ENCODE data around the gene CXCR4.

The CXCR4 gene

DNA sequence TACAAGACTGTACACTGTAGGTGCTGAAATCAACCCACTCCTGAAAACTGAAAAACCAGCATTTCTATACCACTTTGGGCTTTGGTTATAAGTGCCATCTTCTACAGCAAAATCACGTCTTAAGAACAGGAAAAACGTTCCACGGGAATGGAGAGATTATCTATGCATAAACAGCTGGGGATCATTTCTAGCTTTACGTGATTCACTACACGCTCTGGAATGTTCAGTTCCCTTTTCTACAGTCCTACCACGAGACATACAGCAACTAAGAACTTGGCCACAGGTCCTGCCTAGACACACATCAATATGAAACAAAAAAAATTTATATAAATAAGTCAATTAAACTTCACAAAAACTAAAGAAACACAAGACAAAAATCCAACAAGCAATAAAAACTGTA, 3.6 kb downstream of the CXCR4 start:
- H3K27ac ChIP-seq (ENCODE audit: low read length) = no peak overlapping the region
- peaks cover 59% of the 10 kb centered on the region for H3K27me3 ChIP-seq (ENCODE audit: low read depth, low read length)
- H4K20me1 ChIP-seq (ENCODE audit: insufficient read depth, low read length) = peaks cover 15% of the 10 kb centered on the region; the same call in 1 of the 2 replicates
- H3K4me1 ChIP-seq (ENCODE audit: low read length) = peaks cover 39% of the 10 kb centered on the region
- peak overlapping the region; percentile 38 for H3K4me2 ChIP-seq (ENCODE audit: low read length)
- TF ChIP-seq, protein P1, sequence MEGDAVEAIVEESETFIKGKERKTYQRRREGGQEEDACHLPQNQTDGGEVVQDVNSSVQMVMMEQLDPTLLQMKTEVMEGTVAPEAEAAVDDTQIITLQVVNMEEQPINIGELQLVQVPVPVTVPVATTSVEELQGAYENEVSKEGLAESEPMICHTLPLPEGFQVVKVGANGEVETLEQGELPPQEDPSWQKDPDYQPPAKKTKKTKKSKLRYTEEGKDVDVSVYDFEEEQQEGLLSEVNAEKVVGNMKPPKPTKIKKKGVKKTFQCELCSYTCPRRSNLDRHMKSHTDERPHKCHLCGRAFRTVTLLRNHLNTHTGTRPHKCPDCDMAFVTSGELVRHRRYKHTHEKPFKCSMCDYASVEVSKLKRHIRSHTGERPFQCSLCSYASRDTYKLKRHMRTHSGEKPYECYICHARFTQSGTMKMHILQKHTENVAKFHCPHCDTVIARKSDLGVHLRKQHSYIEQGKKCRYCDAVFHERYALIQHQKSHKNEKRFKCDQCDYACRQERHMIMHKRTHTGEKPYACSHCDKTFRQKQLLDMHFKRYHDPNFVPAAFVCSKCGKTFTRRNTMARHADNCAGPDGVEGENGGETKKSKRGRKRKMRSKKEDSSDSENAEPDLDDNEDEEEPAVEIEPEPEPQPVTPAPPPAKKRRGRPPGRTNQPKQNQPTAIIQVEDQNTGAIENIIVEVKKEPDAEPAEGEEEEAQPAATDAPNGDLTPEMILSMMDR (IDR thresholded peaks at IDR 0.05; ENCODE audit: low read depth, low read length) = no peak
- TF ChIP-seq EZH2phosphoT487 (IDR thresholded peaks at IDR 0.05; ENCODE audit: low read depth) = no peak
- no peak overlapping the region for H3K9ac ChIP-seq (ENCODE audit: low read length)
- H3K36me3 ChIP-seq (replicated peaks; ENCODE audit: low read depth, low read length) = peaks cover 29% of the 10 kb centered on the region
- no peaks in the 10 kb centered on the region for H3K9me3 ChIP-seq (ENCODE audit: insufficient read depth, low read length)
- peaks cover 27% of the 10 kb centered on the region; the same call in 1 of the 2 replicates for H3K79me2 ChIP-seq (ENCODE audit: low read length)
- H3K4me3 ChIP-seq (ENCODE audit: low read length) = peak overlapping the region; percentile 13; the same call in 1 of the 2 replicates
- H2AFZ ChIP-seq (ENCODE audit: low read depth, low read length) = no peak overlapping the region

DNA sequence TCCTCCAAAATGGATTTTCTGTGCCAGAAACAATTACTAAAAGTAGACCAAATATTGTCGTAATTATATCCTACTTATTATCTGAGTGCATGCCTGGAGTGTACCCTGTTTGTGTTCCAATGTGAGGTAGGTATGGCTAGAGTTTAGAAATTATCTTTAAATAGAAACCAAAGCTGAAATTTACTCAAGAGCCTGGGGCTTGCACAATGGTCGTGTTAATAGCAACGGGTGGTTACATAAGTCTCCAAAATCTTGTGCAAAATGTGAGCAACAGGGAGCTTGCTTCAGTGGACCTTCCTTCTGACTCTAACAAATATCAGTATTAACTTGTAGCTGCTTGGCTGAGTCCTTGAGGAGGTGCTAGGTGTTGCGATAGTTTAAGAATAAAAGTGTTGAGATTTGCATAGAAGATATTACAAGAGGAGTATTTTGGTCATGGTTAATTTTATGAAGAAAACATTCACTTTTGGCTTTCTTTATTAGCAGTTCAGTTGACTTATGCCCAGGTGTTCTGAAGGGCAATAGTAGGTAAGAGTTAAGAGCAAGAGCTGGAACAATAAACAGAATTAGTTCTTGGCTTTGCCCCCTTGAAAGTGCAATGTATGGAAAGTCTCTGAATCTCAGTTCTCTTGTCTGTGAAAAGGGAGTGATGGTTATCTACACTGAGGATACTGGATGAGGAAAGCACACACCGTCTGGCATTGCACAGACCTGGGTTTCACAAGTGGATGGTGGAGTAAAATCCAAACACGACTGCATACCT, 4.6 kb downstream of the CXCR4 start:
- H3K27me3 ChIP-seq (ENCODE audit: low read depth, low read length) = peaks cover 68% of the 10 kb centered on the region
- no peaks in the 10 kb centered on the region for H3K9me3 ChIP-seq (ENCODE audit: insufficient read depth, low read length)
- no peak overlapping the region for H3K27ac ChIP-seq (ENCODE audit: low read length)
- H3K4me1 ChIP-seq (ENCODE audit: low read length) = peaks cover 39% of the 10 kb centered on the region
- peaks cover 15% of the 10 kb centered on the region; the same call in 1 of the 2 replicates for H4K20me1 ChIP-seq (ENCODE audit: insufficient read depth, low read length)
- H3K36me3 ChIP-seq (replicated peaks; ENCODE audit: low read depth, low read length) = peaks cover 29% of the 10 kb centered on the region
- H3K79me2 ChIP-seq (ENCODE audit: low read length) = peaks cover 27% of the 10 kb centered on the region; the same call in 1 of the 2 replicates
- TF ChIP-seq, protein P1 (IDR thresholded peaks at IDR 0.05; ENCODE audit: low read depth, low read length) = no peak
- no peak for TF ChIP-seq EZH2phosphoT487 (IDR thresholded peaks at IDR 0.05; ENCODE audit: low read depth)
- no peak overlapping the region for H3K4me3 ChIP-seq (ENCODE audit: low read length)
- no peak overlapping the region for H2AFZ ChIP-seq (ENCODE audit: low read depth, low read length)
- H3K4me2 ChIP-seq (ENCODE audit: low read length) = no peak overlapping the region
- H3K9ac ChIP-seq (ENCODE audit: low read length) = no peak overlapping the region

DNA sequence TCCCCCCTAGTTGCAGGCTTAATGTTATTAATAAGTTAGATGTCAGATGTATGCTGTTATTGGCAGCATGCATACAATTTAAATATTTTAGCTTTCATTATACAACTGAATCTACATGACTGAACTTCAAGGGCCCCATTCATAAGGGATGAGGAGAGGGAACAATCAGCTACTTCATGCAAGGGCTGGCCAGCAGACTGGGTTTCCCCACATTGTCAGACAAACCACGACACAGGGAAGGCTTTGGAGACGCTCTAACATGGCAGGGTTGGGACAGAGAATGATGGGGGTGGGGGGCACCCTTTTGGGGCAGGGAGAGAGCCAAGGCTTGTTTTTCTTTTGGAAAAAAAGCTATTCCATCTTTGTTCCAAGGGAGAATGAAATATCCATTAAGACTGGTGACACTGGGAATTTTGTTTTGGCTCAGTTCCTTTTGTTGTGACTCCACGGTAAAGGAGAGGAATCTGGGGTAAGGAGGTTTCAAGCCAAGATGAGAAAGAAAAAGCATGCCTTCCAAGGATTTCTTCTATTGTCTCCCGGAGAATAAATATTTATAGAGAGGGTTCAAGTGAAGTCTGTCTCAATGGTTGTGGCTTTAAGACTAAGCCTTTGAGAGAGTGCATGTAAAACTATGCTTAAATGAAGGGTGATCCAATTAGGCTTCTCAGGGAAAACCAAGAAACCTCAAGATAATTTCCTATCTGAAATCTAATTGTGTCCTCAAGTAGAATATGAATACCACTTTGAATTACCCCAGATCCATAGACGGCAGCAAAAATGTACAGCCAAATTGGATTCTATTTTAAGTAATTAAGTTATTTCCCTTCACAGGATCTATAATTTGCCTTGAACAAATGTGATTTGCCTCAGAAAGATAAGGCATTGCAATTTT, 5.4 kb downstream of the CXCR4 start:
- H3K27ac ChIP-seq (ENCODE audit: low read length) = no peak overlapping the region

More for the DNA sequence above, 5.4 kb downstream of the CXCR4 start:
- TF ChIP-seq, protein P1 (IDR thresholded peaks at IDR 0.05; ENCODE audit: low read depth, low read length) = no peak
- no peak for TF ChIP-seq EZH2phosphoT487 (IDR thresholded peaks at IDR 0.05; ENCODE audit: low read depth)
- H3K79me2 ChIP-seq (ENCODE audit: low read length) = peaks cover 27% of the 10 kb centered on the region; the same call in 1 of the 2 replicates
- H3K4me2 ChIP-seq (ENCODE audit: low read length) = no peak overlapping the region
- no peak overlapping the region for H3K9ac ChIP-seq (ENCODE audit: low read length)
- H3K9me3 ChIP-seq (ENCODE audit: insufficient read depth, low read length) = no peaks in the 10 kb centered on the region
- peaks cover 15% of the 10 kb centered on the region; the same call in 1 of the 2 replicates for H4K20me1 ChIP-seq (ENCODE audit: insufficient read depth, low read length)
- peaks cover 39% of the 10 kb centered on the region for H3K4me1 ChIP-seq (ENCODE audit: low read length)
- H3K36me3 ChIP-seq (replicated peaks; ENCODE audit: low read depth, low read length) = peaks cover 29% of the 10 kb centered on the region
- no peak overlapping the region for H2AFZ ChIP-seq (ENCODE audit: low read depth, low read length)
- H3K27me3 ChIP-seq (ENCODE audit: low read depth, low read length) = peaks cover 76% of the 10 kb centered on the region
- no peak overlapping the region for H3K4me3 ChIP-seq (ENCODE audit: low read length)

Data from OCI-LY3 (cell line).